SU-DHL-6 (cell line): ENCODE measurements around the gene STRIT1.

Experiments
- CTCF ChIP-seq: fragments of 200-600 bp; sonication (generic); IDR thresholded peaks from one replicate; pipeline ENCODE4 v1.5.1; 2017; ENCODE audit warnings: antibody characterized with exemption, mild to moderate bottlenecking, low read length, moderate library complexity; ENCODE audit not compliant: insufficient read depth, poor library complexity, severe bottlenecking
- EZH2phosphoT487 ChIP-seq: fragments of 200-600 bp; sonication (generic), shearing (Covaris generic); conservative IDR thresholded peaks from 2 replicates; pipeline ENCODE4 v1.6.1; 2018; ENCODE audit warnings: mild to moderate bottlenecking, antibody characterized with exemption, low read length, moderate library complexity, mixed read lengths

GRCh38 chr3:155292693-155293092, 790 bp downstream of the STRIT1 start:
- TF ChIP-seq CTCF (no peak), EZH2phosphoT487 (no peak)
